ENCODE measurements around the gene IPO4.

The IPO4 gene

GRCh38 chr14:24179961-24180796 is 8.4 kb downstream of the IPO4 start (continued):
- TF ChIP-seq ZNF239 (tag by site-specific recombination; IDR thresholded peaks at IDR 0.05): no peak
- no peak for TF ChIP-seq ZSCAN18 (tag by site-specific recombination; IDR thresholded peaks at IDR 0.05)
- TF ChIP-seq ZNF2 (tag by site-specific recombination; IDR thresholded peaks at IDR 0.05): 0 out of 2 replicates have a peak, but pooled peaks have one; percentile 42
- TF ChIP-seq WT1 (tag by site-specific recombination; IDR thresholded peaks at IDR 0.05): no peak
- TF ChIP-seq ZNF677 (tag by site-specific recombination; IDR thresholded peaks at IDR 0.05): no peak
- no peak for TF ChIP-seq ZNF768 (tag by site-specific recombination; IDR thresholded peaks at IDR 0.05)
- no peak for TF ChIP-seq ZNF133 (tag by site-specific recombination; IDR thresholded peaks at IDR 0.05)
- no peak for TF ChIP-seq REST (tag by site-specific recombination; IDR thresholded peaks at IDR 0.05)
- TF ChIP-seq YY2 (tag by site-specific recombination; IDR thresholded peaks at IDR 0.05): no peak
- TF ChIP-seq ZSCAN30 (tag by site-specific recombination; IDR thresholded peaks at IDR 0.05): no peak
- TF ChIP-seq SETDB1 (IDR thresholded peaks at IDR 0.05; ENCODE audit: insufficient read length, low read length): no peak
- TF ChIP-seq, protein P1, sequence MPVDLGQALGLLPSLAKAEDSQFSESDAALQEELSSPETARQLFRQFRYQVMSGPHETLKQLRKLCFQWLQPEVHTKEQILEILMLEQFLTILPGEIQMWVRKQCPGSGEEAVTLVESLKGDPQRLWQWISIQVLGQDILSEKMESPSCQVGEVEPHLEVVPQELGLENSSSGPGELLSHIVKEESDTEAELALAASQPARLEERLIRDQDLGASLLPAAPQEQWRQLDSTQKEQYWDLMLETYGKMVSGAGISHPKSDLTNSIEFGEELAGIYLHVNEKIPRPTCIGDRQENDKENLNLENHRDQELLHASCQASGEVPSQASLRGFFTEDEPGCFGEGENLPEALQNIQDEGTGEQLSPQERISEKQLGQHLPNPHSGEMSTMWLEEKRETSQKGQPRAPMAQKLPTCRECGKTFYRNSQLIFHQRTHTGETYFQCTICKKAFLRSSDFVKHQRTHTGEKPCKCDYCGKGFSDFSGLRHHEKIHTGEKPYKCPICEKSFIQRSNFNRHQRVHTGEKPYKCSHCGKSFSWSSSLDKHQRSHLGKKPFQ (tag by site-specific recombination; IDR thresholded peaks at IDR 0.05): no peak
- no peak for TF ChIP-seq ZBTB44 (tag by site-specific recombination; IDR thresholded peaks at IDR 0.05)
- TF ChIP-seq ZNF48 (tag by site-specific recombination; IDR thresholded peaks at IDR 0.05): no peak
- TF ChIP-seq ZNF571 (tag by site-specific recombination; IDR thresholded peaks at IDR 0.05): no peak
- no peak for TF ChIP-seq IKZF3 (tag by site-specific recombination; IDR thresholded peaks at IDR 0.05)
- TF ChIP-seq, protein P2, sequence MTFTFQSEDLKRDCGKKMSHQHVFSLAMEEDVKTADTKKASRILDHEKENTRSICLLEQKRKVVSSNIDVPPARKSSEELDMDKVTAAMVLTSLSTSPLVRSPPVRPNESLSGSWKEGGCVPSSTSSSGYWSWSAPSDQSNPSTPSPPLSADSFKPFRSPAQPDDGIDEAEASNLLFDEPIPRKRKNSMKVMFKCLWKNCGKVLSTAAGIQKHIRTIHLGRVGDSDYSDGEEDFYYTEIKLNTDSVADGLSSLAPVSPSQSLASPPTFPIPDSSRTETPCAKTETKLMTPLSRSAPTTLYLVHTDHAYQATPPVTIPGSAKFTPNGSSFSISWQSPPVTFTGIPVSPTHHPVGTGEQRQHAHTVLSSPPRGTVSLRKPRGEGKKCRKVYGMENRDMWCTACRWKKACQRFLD (tag by site-specific recombination; IDR thresholded peaks at IDR 0.05): no peak
- peak; percentile 97 for TF ChIP-seq ZBTB21 (tag by site-specific recombination; IDR thresholded peaks at IDR 0.05)
- TF ChIP-seq, protein P3, sequence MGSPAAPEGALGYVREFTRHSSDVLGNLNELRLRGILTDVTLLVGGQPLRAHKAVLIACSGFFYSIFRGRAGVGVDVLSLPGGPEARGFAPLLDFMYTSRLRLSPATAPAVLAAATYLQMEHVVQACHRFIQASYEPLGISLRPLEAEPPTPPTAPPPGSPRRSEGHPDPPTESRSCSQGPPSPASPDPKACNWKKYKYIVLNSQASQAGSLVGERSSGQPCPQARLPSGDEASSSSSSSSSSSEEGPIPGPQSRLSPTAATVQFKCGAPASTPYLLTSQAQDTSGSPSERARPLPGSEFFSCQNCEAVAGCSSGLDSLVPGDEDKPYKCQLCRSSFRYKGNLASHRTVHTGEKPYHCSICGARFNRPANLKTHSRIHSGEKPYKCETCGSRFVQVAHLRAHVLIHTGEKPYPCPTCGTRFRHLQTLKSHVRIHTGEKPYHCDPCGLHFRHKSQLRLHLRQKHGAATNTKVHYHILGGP (tag by site-specific recombination; IDR thresholded peaks at IDR 0.05): no peak
- no peak for TF ChIP-seq ZXDB (tag by site-specific recombination; IDR thresholded peaks at IDR 0.05)
- no peak for TF ChIP-seq ZNF830 (tag by site-specific recombination; IDR thresholded peaks at IDR 0.05; ENCODE audit: low read depth)
- no peak for TF ChIP-seq ZIC2 (tag by site-specific recombination; IDR thresholded peaks at IDR 0.05)
- no peak for TF ChIP-seq ZNF112 (tag by site-specific recombination; IDR thresholded peaks at IDR 0.05)
- peak; percentile 71 for TF ChIP-seq ZNF692 (tag by site-specific recombination; IDR thresholded peaks at IDR 0.05)
- TF ChIP-seq ZNF404 (tag by site-specific recombination; IDR thresholded peaks at IDR 0.05): no peak
